Measurements from ENCODE around the gene DDAH2.

GRCh38 chr6:31775633-31776484, 46.8 kb upstream of the DDAH2 start:
- TF ChIP-seq BACH2 (CRISPR knock-in tag; IDR thresholded peaks at IDR 0.05; ENCODE audit: borderline replicate concordance) (no peak), ZNF8 (CRISPR knock-in tag; IDR thresholded peaks at IDR 0.05) (no peak), ZFP30 (CRISPR knock-in tag; IDR thresholded peaks at IDR 0.05) (no peak), TCF4 (CRISPR knock-in tag; IDR thresholded peaks at IDR 0.05; ENCODE audit: borderline replicate concordance) (no peak), ZNF565 (CRISPR knock-in tag; conservative IDR thresholded peaks at IDR 0.05; ENCODE audit: low read depth) (no peak), RARB (CRISPR knock-in tag; IDR thresholded peaks at IDR 0.05) (no peak), ZC3H10 (CRISPR knock-in tag; IDR thresholded peaks at IDR 0.05) (no peak), SNAI2 (CRISPR knock-in tag; IDR thresholded peaks at IDR 0.05) (no peak), ARNTL (CRISPR knock-in tag; IDR thresholded peaks at IDR 0.05; ENCODE audit: borderline replicate concordance, low read depth) (no peak)
- TF ChIP-seq, protein P1, sequence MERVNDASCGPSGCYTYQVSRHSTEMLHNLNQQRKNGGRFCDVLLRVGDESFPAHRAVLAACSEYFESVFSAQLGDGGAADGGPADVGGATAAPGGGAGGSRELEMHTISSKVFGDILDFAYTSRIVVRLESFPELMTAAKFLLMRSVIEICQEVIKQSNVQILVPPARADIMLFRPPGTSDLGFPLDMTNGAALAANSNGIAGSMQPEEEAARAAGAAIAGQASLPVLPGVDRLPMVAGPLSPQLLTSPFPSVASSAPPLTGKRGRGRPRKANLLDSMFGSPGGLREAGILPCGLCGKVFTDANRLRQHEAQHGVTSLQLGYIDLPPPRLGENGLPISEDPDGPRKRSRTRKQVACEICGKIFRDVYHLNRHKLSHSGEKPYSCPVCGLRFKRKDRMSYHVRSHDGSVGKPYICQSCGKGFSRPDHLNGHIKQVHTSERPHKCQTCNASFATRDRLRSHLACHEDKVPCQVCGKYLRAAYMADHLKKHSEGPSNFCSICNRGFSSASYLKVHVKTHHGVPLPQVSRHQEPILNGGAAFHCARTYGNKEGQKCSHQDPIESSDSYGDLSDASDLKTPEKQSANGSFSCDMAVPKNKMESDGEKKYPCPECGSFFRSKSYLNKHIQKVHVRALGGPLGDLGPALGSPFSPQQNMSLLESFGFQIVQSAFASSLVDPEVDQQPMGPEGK (CRISPR knock-in tag; IDR thresholded peaks at IDR 0.05; ENCODE audit: borderline replicate concordance): no peak
